Measurements from ENCODE around the gene SQOR.

SQOR gene

GRCh38 chr15:45678459-45679178 is 43.8 kb downstream of the SQOR start:
- no peaks in the 10 kb centered on the region for H3K79me2 ChIP-seq (ENCODE audit: control insufficient read depth, low read length)
- H3K4me1 ChIP-seq (ENCODE audit: control insufficient read depth, low read length): no peaks in the 10 kb centered on the region
- H3K4me2 ChIP-seq (ENCODE audit: low read length): no peak overlapping the region
- TF ChIP-seq EZH2phosphoT487 (IDR thresholded peaks at IDR 0.05; ENCODE audit: borderline replicate concordance, low read length) (no peak), CTCF (IDR thresholded peaks at IDR 0.05; ENCODE audit: low read depth, low read length, poor library complexity, severe bottlenecking) (no peak)
- H4K20me1 ChIP-seq (ENCODE audit: control insufficient read depth, insufficient read depth, low read depth, low read length): no peaks in the 10 kb centered on the region
- H3K27me3 ChIP-seq (ENCODE audit: control insufficient read depth, low read length): no peaks in the 10 kb centered on the region
- H3F3A ChIP-seq (ENCODE audit: control insufficient read depth, insufficient read depth): no peaks in the 10 kb centered on the region
- H3K36me3 ChIP-seq (ENCODE audit: control insufficient read depth, low read length): no peaks in the 10 kb centered on the region
- H3K9me3 ChIP-seq (ENCODE audit: control insufficient read depth, insufficient read depth, low read length): no peaks in the 10 kb centered on the region
- no peaks in the 10 kb centered on the region for H3K9me2 ChIP-seq (replicated peaks; ENCODE audit: control insufficient read depth, low read length)
- H3K4me3 ChIP-seq (ENCODE audit: low read length): no peak overlapping the region
- H3K27ac ChIP-seq (ENCODE audit: low read depth, low read length): no peak overlapping the region

GRCh38 chr15:45684533-45684932 is 49.7 kb downstream of the SQOR start:
- Histone ChIP-seq H3K27ac (ENCODE audit: low read depth, low read length) (no peak overlapping the region), H3K9me2 (replicated peaks; ENCODE audit: control insufficient read depth, low read length) (no peaks in the 10 kb centered on the region)

GRCh38 chr15:45689616-45690015 is 54.8 kb downstream of the SQOR start:
- Histone ChIP-seq H3F3A (ENCODE audit: control insufficient read depth, insufficient read depth) (no peaks in the 10 kb centered on the region), H3K4me2 (ENCODE audit: low read length) (no peak overlapping the region), H3K4me1 (ENCODE audit: control insufficient read depth, low read length) (no peaks in the 10 kb centered on the region), H3K36me3 (ENCODE audit: control insufficient read depth, low read length) (no peaks in the 10 kb centered on the region), H3K4me3 (ENCODE audit: low read length) (no peak overlapping the region), H3K79me2 (ENCODE audit: control insufficient read depth, low read length) (no peaks in the 10 kb centered on the region), H3K27ac (ENCODE audit: low read depth, low read length) (no peak overlapping the region), H3K27me3 (ENCODE audit: control insufficient read depth, low read length) (no peaks in the 10 kb centered on the region), H3K9me3 (ENCODE audit: control insufficient read depth, insufficient read depth, low read length) (no peaks in the 10 kb centered on the region), H4K20me1 (ENCODE audit: control insufficient read depth, insufficient read depth, low read depth, low read length) (no peaks in the 10 kb centered on the region), H3K9me2 (replicated peaks; ENCODE audit: control insufficient read depth, low read length) (no peaks in the 10 kb centered on the region)
- TF ChIP-seq EZH2phosphoT487 (IDR thresholded peaks at IDR 0.05; ENCODE audit: borderline replicate concordance, low read length) (no peak), CTCF (IDR thresholded peaks at IDR 0.05; ENCODE audit: low read depth, low read length, poor library complexity, severe bottlenecking) (no peak)

More at GRCh38 chr15:45684533-45684932, 49.7 kb downstream of the SQOR start:
- Histone ChIP-seq H3F3A (ENCODE audit: control insufficient read depth, insufficient read depth) (no peaks in the 10 kb centered on the region), H3K36me3 (ENCODE audit: control insufficient read depth, low read length) (no peaks in the 10 kb centered on the region), H3K9me3 (ENCODE audit: control insufficient read depth, insufficient read depth, low read length) (no peaks in the 10 kb centered on the region), H3K4me3 (ENCODE audit: low read length) (no peak overlapping the region), H4K20me1 (ENCODE audit: control insufficient read depth, insufficient read depth, low read depth, low read length) (no peaks in the 10 kb centered on the region), H3K4me2 (ENCODE audit: low read length) (no peak overlapping the region), H3K27me3 (ENCODE audit: control insufficient read depth, low read length) (no peaks in the 10 kb centered on the region), H3K79me2 (ENCODE audit: control insufficient read depth, low read length) (no peaks in the 10 kb centered on the region), H3K4me1 (ENCODE audit: control insufficient read depth, low read length) (no peaks in the 10 kb centered on the region)
- no peak for TF ChIP-seq EZH2phosphoT487 (IDR thresholded peaks at IDR 0.05; ENCODE audit: borderline replicate concordance, low read length)
- no peak for TF ChIP-seq CTCF (IDR thresholded peaks at IDR 0.05; ENCODE audit: low read depth, low read length, poor library complexity, severe bottlenecking)
